Smooth muscle cell (in vitro differentiated cells): Measurements from ENCODE around the gene POU2AF1. TPM values are rescaled to one million over a fixed set of nuclear protein-coding genes. Genes with fewer than 3 reads are reported as not detected.

Experiments
- DNase-seq: peaks from one replicate; lab custom pipeline; 2025; ENCODE audit not compliant: unreplicated experiment; lab: John Stamatoyannopoulos, UW
- H2AFZ ChIP-seq: fragments of 200-600 bp; sonication (generic); 2 replicates; pipeline ENCODE4 v1.6.0; 2016; ENCODE audit warnings: antibody characterized with exemption, low read depth, mild to moderate bottlenecking
- H3F3A ChIP-seq: fragments of 200-600 bp; sonication (generic); 2 replicates; pipeline ENCODE4 v1.6.0; 2017; ENCODE audit warnings: antibody characterized with exemption, low read depth
- H3K27ac ChIP-seq: fragments of 200-600 bp; sonication (generic); 2 replicates; pipeline ENCODE4 v1.5.1; 2016; ENCODE audit warnings: low read depth, mild to moderate bottlenecking
- H3K27me3 ChIP-seq: fragments of 200-600 bp; sonication (generic); 2 replicates; pipeline ENCODE4 v1.6.1; 2016; ENCODE audit warnings: low read depth, mild to moderate bottlenecking
- H3K36me3 ChIP-seq: fragments of 200-600 bp; sonication (generic); 2 replicates; pipeline ENCODE4 v1.5.1; 2016; ENCODE audit warnings: low read depth
- H3K4me1 ChIP-seq: fragments of 200-600 bp; sonication (generic); 2 replicates; pipeline ENCODE4 v1.5.1; 2016; ENCODE audit warnings: low read depth
- H3K4me2 ChIP-seq: fragments of 200-600 bp; sonication (generic); 2 replicates; pipeline ENCODE4 v1.6.0; 2016; ENCODE audit warnings: mild to moderate bottlenecking
- H3K4me3 ChIP-seq: fragments of 200-600 bp; sonication (generic); 2 replicates; pipeline ENCODE4 v1.5.1; 2016; ENCODE audit warnings: mild to moderate bottlenecking
- H3K79me2 ChIP-seq: fragments of 200-600 bp; sonication (generic); 2 replicates; pipeline ENCODE4 v1.6.0; 2016; ENCODE audit warnings: low read depth, mild to moderate bottlenecking
- H3K9ac ChIP-seq: fragments of 200-600 bp; sonication (generic); 2 replicates; pipeline ENCODE4 v1.6.0; 2016; ENCODE audit warnings: low read depth
- H3K9me3 ChIP-seq: fragments of 200-600 bp; sonication (generic); replicated peaks from 2 replicates; pipeline ENCODE4 v1.5.1; 2016; ENCODE audit warnings: low read depth
- H4K20me1 ChIP-seq: fragments of 200-600 bp; sonication (generic); 2 replicates; pipeline ENCODE4 v1.6.0; 2016; ENCODE audit warnings: low read depth
- WGBS: methylation state at CpG from one replicate; pipeline ENCODE4 v1.1.7; 2016; ENCODE audit warnings: low lambda C conversion rate; 5-methylcytosine and 5-hydroxymethylcytosine counted together
- polyA plus RNA-seq: library from polyadenylated mRNA; unstranded; fragments of >200 nt; fragmentation: Nextera tagmentation; extraction: Ambion mirVana; gene quantifications from 2 replicates; pipeline ENCODE4 v1.2.1, GENCODE V29; 2016
- total RNA-seq: library from RNA; depleted of rRNA; stranded (reverse); fragments of >200 nt; gene quantifications from 2 replicates; pipeline ENCODE4 v1.2.3, GENCODE V29; 2014
- TF ChIP-seq, protein P1 (sequence below): fragments of 200-600 bp; sonication (generic); IDR thresholded peaks from 2 replicates; pipeline ENCODE4 v1.5.1; 2017; ENCODE audit warnings: borderline replicate concordance, mild to moderate bottlenecking, antibody characterized with exemption; ENCODE audit not compliant: insufficient read depth, poor library complexity, severe bottlenecking

POU2AF1 gene
- total and polyA plus RNA-seq, 2 experiments from 2014 or later: not detected

DNA sequence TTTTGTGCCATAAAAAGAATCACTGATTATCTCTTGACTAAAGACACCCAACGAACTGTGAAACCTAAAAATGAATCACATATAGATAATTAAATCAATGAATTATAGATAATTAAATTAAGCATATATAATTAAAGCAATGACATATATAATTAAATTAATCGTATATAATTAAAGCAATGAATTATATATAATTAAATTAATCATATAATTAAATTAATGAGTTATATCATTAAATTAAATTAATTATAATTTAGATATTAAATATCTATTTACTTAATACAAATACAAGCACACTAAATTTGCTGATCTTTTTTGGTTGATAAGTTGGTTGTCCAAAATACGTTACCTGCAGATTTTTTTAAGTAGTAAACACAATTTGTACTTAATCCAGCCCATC, 30.9 kb downstream of the POU2AF1 start:
- no peaks in the 10 kb centered on the region for H4K20me1 ChIP-seq
- peak overlapping the region; percentile 0 for H3K4me2 ChIP-seq
- H3K36me3 ChIP-seq: no peaks in the 10 kb centered on the region
- no peak overlapping the region for H2AFZ ChIP-seq
- H3K4me3 ChIP-seq: no peak overlapping the region
- no peak overlapping the region for H3K27ac ChIP-seq
- no peak for DNase-seq
- H3F3A ChIP-seq: no peaks in the 10 kb centered on the region
- no peaks in the 10 kb centered on the region for H3K4me1 ChIP-seq
- H3K79me2 ChIP-seq: no peaks in the 10 kb centered on the region
- no peaks in the 10 kb centered on the region for H3K27me3 ChIP-seq
- 72% methylated on average over 3 of the region's 3 CpGs for WGBS
- no peak overlapping the region for H3K9ac ChIP-seq
- H3K9me3 ChIP-seq: no peaks in the 10 kb centered on the region
- TF ChIP-seq, protein P1, sequence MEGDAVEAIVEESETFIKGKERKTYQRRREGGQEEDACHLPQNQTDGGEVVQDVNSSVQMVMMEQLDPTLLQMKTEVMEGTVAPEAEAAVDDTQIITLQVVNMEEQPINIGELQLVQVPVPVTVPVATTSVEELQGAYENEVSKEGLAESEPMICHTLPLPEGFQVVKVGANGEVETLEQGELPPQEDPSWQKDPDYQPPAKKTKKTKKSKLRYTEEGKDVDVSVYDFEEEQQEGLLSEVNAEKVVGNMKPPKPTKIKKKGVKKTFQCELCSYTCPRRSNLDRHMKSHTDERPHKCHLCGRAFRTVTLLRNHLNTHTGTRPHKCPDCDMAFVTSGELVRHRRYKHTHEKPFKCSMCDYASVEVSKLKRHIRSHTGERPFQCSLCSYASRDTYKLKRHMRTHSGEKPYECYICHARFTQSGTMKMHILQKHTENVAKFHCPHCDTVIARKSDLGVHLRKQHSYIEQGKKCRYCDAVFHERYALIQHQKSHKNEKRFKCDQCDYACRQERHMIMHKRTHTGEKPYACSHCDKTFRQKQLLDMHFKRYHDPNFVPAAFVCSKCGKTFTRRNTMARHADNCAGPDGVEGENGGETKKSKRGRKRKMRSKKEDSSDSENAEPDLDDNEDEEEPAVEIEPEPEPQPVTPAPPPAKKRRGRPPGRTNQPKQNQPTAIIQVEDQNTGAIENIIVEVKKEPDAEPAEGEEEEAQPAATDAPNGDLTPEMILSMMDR: no peak

DNA sequence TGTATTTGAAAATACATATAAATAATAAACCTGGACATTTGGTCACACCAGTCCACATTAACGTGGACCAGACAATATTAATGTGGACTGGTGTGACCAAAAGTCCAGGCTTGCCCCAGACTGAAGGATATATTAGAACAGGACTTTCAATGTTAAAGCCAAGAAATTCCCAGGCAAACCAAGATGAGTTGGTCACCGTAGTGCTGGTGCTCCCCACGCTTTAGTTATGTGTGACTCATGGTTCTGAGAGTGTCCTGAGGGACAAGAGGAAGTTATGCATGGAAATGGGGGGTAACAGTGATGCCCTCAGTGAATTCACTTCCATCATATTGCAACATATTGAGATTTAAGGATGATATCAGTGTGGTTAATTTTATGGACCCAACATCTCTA, 31.4 kb downstream of the POU2AF1 start:
- no peak for DNase-seq
- H3K4me2 ChIP-seq: peak overlapping the region; percentile 0
- H3F3A ChIP-seq: no peaks in the 10 kb centered on the region
- no peaks in the 10 kb centered on the region for H3K36me3 ChIP-seq
- H3K27ac ChIP-seq: peak overlapping the region; percentile 52
- no peak overlapping the region for H2AFZ ChIP-seq
- H3K27me3 ChIP-seq: no peaks in the 10 kb centered on the region
- H3K4me1 ChIP-seq: no peaks in the 10 kb centered on the region
- WGBS: 55% methylated on average over 3 of the region's 3 CpGs
- TF ChIP-seq, protein P1: no peak
- H3K9me3 ChIP-seq: no peaks in the 10 kb centered on the region
- H4K20me1 ChIP-seq: no peaks in the 10 kb centered on the region
- no peaks in the 10 kb centered on the region for H3K79me2 ChIP-seq
- H3K4me3 ChIP-seq: no peak overlapping the region
- H3K9ac ChIP-seq: no peak overlapping the region

DNA sequence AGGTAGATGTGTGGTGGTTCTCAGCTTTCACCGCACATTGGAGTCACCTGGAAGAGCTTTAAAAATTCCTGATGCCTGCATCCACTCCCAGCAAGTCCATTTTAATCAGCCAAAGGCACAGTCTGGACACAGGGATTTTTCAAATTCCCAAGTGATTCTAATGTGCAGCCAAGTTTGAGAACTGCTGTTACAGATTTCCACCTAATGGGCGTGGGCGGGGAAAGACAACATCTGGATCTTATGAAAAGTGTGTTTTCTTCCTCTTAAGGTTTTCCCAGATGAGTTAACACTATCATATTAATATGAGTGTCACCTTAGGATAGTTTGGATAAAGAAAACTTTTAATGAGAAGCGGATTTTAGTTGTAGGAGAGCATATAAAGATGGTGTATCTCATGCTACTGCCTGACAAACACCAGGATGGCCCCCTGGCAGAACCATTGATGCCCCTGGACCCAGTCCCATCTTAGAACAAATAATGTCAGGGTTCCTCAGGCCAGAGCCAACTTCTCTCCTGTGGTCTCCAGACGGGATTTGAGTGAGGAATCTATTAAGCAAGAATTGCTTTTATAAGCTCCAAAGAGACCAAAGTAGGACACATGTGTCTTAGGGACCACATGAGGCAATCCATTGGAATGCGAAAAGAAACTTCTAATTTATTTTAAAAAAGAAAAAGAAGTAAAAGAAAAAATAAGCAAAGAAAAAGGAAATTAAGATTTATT, 31.9 kb downstream of the POU2AF1 start:
- Histone ChIP-seq H3K36me3 (no peaks in the 10 kb centered on the region), H3K4me2 (peak overlapping the region; percentile 0), H2AFZ (no peak overlapping the region), H3K4me3 (no peak overlapping the region), H3K9ac (no peak overlapping the region), H3K27ac (peak overlapping the region; percentile 52), H3F3A (no peaks in the 10 kb centered on the region), H4K20me1 (no peaks in the 10 kb centered on the region), H3K27me3 (no peaks in the 10 kb centered on the region), H3K9me3 (no peaks in the 10 kb centered on the region), H3K4me1 (no peaks in the 10 kb centered on the region), H3K79me2 (no peaks in the 10 kb centered on the region)
- TF ChIP-seq, protein P1: no peak
- WGBS: 79% methylated on average over 6 of the region's 6 CpGs
- no peak for DNase-seq

DNA sequence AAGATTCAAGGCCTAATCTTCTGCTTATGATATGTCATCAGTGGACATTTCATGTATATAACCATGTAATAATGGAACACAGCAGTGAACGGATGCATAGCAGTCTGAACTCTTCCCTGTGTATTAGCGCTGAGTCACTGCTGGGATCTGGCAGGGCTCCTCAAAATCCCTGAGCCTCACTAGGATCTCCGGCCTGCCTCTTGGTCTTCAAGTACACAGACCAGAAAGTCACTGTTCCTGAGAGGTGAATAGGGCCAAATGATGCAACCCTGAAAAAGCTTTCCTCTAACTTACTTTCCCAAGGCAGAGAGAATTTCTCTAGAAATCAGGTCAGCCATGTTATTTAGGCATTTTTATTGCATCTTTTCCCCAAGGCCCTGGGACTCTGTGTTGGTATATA, 35.0 kb downstream of the POU2AF1 start:
- 24% methylated on average over 3 of the region's 3 CpGs for WGBS

More for the DNA sequence above, 35.0 kb downstream of the POU2AF1 start:
- no peaks in the 10 kb centered on the region for H3K4me1 ChIP-seq
- no peaks in the 10 kb centered on the region for H3K79me2 ChIP-seq
- no peak overlapping the region for H3K4me3 ChIP-seq
- H3F3A ChIP-seq: no peaks in the 10 kb centered on the region
- DNase-seq: no peak
- TF ChIP-seq, protein P1: no peak
- peak overlapping the region; percentile 22 for H2AFZ ChIP-seq
- no peaks in the 10 kb centered on the region for H4K20me1 ChIP-seq
- peak overlapping the region; percentile 8 for H3K4me2 ChIP-seq
- peaks cover 13% of the 10 kb centered on the region for H3K9me3 ChIP-seq
- H3K36me3 ChIP-seq: peaks cover 2% of the 10 kb centered on the region
- H3K27ac ChIP-seq: peak overlapping the region; percentile 56
- no peaks in the 10 kb centered on the region for H3K27me3 ChIP-seq
- no peak overlapping the region for H3K9ac ChIP-seq
